GM18870 (cell line): ENCODE results near the gene FSCN2.

ENCODE experiments used
- ATAC-seq: cut with Tn5 transposase; IDR thresholded peaks from one replicate; pipeline ENCODE4 v1.9.1; 2021; ENCODE audit warnings: moderate library complexity; ENCODE audit not compliant: unreplicated experiment

Gene FSCN2, protein sequence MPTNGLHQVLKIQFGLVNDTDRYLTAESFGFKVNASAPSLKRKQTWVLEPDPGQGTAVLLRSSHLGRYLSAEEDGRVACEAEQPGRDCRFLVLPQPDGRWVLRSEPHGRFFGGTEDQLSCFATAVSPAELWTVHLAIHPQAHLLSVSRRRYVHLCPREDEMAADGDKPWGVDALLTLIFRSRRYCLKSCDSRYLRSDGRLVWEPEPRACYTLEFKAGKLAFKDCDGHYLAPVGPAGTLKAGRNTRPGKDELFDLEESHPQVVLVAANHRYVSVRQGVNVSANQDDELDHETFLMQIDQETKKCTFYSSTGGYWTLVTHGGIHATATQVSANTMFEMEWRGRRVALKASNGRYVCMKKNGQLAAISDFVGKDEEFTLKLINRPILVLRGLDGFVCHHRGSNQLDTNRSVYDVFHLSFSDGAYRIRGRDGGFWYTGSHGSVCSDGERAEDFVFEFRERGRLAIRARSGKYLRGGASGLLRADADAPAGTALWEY

GRCh38 chr17:81527591-81528383 is at the start of gene FSCN2:
TSS of gene FSCN2 (plus strand) at chr17:81528377. CDS start at chr17:81528532, 155 bp downstream.
- ATAC-seq: no peak

GRCh38 chr17:81479175-81480071 is 48.8 kb upstream of the FSCN2 start:
- ATAC-seq: no peak

GRCh38 chr17:81480140-81481072 is 47.8 kb upstream of the FSCN2 start:
- no peak for ATAC-seq

DNA sequence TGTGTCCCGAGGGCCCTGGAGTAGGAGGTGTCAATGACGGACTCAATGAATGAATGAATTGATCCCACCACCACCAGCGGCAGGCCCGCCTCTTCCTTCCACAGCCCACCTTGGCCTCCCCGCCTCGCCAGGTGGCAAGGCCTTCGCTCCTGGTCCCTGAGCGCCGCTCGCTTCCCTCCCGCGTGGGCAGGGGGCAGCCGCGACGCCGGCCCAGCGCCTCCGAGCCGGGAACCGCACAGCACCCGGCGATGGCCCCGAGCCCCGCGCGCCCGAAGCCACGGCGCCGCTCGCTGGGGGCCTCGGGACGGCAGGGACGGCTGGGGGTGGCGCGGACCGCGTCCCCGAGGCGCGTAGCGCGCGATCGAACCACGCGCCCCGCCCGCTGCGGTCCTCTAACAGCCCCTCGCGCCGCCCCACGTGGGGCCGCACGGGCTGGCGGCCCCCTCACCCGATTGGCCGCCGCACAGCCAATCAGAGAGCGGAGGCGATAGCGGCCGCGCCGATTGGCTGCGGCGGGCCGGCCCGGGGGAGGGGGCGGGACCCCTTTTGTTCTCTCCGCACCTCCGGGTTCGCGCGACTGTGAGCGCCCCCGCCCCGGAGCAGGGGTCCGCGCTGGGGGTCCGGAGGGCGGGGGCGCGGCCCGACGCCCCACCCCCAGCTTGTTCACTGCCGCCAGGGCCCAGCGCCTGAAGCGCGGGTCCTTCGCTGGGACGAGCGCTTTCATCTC is 46.9 kb upstream of the FSCN2 start:
- ATAC-seq: no peak

DNA sequence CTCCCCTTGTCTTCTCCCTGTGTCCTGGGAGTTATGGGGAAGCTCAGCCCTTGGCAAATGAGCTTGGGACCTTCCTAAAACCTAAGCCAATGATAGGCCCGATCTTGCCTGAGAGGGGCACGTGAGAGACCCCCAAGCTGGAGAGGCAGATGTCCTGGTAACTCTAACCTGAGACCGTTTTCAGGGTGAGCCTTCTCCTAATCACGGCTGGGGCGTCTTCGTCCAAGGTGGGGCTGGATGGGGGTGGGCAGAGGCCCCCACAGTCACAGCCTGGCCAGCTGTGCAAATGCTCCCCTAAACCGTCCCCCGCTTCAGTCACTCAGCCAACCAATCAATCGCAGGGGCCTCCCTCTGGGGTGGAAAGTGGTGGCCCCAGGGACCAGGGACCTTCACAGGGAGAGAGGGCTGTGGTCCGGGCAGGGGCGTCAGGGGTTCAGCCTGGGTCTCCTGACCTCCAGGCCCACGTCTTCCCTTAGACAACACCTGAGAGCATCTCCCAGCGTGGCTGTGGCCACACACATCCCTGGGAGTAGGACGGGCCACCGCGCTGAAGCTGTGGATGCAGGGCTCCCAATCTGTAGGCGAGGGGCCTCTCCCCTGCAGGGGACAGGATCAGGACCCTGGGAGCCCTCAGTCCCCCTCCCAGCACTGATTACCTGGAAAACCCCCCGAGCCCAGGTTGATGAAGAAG is 46.2 kb upstream of the FSCN2 start:
- no peak for ATAC-seq

- ATAC-seq: no peak
Measured at GRCh38 chr17:81482673-81483072, 45.5 kb upstream of the FSCN2 start.

DNA sequence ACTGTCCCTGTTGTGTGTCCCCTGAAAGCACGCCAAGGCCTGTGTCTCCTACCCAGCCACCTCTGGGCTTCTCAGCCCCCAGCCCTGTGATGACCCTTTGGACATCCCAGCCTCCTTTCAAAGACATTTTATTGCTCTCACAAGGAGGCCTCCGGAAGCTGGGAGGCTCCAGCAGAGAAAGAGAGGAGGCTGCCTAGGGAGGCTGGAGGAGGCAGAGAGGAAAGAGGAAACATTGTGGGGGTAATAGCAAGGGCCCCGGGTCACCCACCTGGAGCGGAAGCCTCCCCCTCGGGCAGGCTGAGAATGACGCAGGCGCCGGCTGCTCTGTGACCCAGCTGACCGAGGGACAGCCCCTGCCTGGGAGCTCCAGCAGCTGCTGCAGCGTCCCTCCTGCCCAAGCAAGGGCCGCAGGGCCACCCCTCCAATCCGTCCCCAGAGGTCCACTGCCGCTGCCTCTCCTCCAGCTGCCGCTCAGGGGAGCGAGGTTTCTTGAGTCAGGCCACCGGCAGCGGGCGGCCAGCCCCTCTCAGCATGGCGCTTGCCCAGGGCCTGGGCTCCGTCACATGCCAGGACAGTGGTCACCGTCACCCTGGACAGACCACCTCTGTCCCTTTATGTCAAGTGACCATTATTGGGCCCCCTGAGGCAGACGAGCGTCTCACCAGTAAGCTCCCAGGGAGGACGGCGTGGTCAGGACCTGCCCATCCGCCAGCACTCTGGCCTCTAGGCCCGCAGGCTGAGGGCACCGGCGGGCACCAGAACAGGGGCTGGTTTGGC is 44.9 kb upstream of the FSCN2 start:
- ATAC-seq: no peak

- no peak for ATAC-seq
Measured at GRCh38 chr17:81483862-81484194, 44.3 kb upstream of the FSCN2 start.

- ATAC-seq: no peak
Measured at GRCh38 chr17:81484195-81484979, 43.8 kb upstream of the FSCN2 start.

GRCh38 chr17:81486199-81486810 is 41.9 kb upstream of the FSCN2 start:
- no peak for ATAC-seq

GRCh38 chr17:81487089-81487486 is 41.1 kb upstream of the FSCN2 start:
- ATAC-seq: no peak

DNA sequence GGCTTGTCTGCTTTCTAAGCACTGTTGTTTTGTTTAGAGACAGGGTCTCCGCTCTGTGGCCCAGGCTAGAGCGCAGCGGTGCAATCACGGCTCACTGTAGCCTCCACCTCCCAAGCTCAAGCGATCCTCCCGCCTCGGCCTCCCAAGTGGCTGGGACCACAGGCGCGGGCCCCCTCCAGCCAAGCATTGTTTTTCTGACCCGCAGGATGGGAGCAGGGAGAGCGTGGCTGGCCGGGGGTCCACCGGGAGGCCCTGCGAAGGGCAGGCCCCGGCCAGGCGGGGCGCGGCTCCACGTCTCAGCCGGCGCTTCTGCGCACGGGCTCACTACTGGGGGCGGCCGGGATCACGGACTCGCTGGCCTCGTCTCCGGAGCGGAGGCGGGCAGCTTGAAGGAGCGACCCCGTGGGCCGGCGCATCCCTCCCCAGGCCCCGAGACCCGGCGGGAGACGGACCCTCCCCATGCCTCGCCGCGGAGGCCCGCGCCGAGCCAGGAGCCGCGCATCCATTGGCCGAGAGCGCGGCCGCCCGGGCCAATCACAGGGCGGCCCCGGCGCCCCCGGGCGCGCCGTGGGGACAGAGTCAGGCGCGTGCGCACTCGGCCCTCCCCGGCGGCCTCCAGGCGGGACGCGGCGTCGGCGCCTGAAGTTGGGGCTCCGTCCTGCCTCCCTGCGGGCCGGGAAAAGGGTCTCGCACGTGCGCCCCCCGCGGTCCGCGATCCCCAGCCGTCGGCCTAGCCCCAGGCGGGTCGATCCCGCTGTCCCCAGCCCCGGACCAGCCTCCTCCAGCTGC is 40.5 kb upstream of the FSCN2 start:
- ATAC-seq: no peak

DNA sequence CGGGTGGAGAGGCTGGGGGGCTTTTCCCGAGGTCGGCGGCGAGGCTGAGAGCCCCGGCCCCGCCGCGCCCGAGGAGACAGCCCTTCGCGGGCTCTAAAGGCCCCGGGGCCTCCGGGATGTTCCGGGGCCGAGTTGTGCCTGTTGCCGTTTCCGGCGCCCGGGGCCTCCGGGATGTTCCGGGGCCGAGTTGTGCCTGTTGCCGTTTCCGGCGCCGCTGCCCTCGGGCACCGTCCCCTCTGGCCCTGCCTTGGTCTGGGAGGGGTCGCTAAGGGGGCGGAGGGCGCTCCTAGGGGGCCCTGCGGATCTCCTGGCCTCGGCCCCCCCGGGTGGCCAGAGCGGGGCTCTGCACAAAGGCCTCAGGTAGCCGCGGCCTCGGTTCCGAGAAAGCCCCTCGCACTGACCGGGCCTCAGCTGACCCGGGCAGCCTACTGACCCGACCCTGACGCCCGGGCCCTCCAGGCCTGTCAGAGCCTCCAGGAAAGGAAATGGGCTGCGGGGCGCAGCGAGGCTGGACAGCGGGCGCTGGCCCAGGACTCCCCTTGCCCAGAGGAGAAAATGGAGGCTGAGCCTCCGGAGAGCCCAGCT is 39.8 kb upstream of the FSCN2 start:
- no peak for ATAC-seq

DNA sequence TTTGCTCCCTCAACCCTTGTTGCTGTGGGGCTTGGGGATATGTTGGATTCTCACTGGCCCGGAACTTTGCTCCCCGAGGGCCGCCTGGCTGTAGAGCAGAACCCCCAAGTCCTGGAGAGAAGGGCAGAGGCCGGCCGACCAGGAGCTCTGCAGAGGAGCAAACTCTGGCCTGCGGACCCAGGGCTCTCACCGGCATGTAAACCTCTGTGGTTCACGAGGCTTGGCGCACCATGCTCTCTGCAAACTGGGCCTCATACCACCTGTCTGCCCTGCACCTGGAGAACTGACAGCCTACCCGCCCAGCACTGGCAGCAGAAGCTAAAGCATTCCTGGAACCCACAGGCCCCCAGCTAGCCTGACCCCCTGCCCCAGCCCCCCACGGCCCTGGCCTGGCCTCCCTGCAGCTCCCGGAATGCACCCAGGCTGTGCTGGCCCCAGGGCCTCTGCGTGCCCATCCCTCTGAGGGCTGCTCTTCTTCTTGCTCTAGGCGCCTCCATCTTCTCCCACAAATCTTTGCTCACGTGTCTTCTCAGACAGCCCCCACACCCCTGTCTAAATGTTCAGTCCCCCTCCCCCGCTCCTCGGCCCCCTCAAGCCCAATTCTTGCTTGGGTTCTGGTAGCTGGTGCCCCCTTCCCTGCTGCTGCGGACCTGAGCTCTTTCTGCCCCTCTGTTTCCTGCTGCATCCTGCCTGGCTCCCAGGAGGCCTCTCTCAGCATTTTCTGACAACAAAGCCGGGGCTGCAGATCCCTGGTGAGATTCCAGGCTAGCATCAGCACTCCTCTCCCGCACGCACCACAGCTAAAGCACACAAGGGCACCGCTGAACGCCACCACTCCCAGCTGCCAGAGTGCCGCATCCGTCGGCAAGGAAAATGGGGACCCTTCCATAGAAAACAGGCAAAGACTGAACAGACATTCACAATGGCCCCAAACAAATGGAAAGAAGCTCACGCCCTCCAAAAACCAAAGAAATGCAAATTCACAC is 38.9 kb upstream of the FSCN2 start:
- ATAC-seq: no peak
